ENCODE measurements around the gene CCDC167. TPM values are rescaled to one million over a fixed set of nuclear protein-coding genes. Genes with fewer than 3 reads are reported as not detected.
A peak's percentile ranks its signal among the peaks of the same experiment; 100 is the strongest.

Gene CCDC167
- total and polyA plus RNA-seq, 10 of the 15 experiments (the other 5 are each of a cell fraction or from before 2014, with no cell fraction given) = 74.9 to 380 (median 137) TPM

- TF ChIP-seq SIX5 (IDR thresholded peaks at IDR 0.05; ENCODE audit: low read depth, low read length, severe bottlenecking) (no peak), ATF3 (IDR thresholded peaks at IDR 0.05; ENCODE audit: borderline replicate concordance, extremely low read depth, low read depth, low read length) (no peak), ZBTB40 (IDR thresholded peaks at IDR 0.05; ENCODE audit: borderline replicate concordance) (peak; percentile 51; the same call in 1 of the 2 replicates), SMARCA5 (IDR thresholded peaks at IDR 0.05) (peak; percentile 35; the same call in 1 of the 2 replicates), SMAD5 (IDR thresholded peaks at IDR 0.05; ENCODE audit: low read depth) (no peak), NBN (IDR thresholded peaks at IDR 0.05) (0 out of 2 replicates have a peak, but pooled peaks have one; percentile 13), RCOR1 (conservative IDR thresholded peaks at IDR 0.05; ENCODE audit: low read depth, low read length) (0 out of 2 replicates have a peak, but pooled peaks have one; percentile 21), MXI1 (IDR thresholded peaks at IDR 0.05; ENCODE audit: low read depth, low read length) (no peak), RBBP5 (conservative IDR thresholded peaks at IDR 0.05) (no peak), IKZF2 (IDR thresholded peaks at IDR 0.05) (0 out of 4 replicates have a peak, but pooled peaks of 1 of the 2 experiments have one; percentile 13), EED (IDR thresholded peaks at IDR 0.05; ENCODE audit: low read depth) (0 out of 2 replicates have a peak, but pooled peaks have one; percentile 39)
- CTCF ChIA-PET = interaction anchor here (0.6 to 16.5 kb wide), 10 partner anchors 8 to 166 kb away, joined by 3 to 235 read pairs (median 3); no protein-coding TSS in a partner anchor
- SMC1A ChIA-PET (ENCODE audit: uncharacterized antibody, unreplicated experiment) = interaction anchor here (0.8 to 15.4 kb wide), 9 partner anchors 9 to 391 kb away, joined by 3 to 232 read pairs (median 5); no protein-coding TSS in a partner anchor
- H3K4me2 ChIP-seq (ENCODE audit: control insufficient read depth, insufficient read depth) = peak overlapping the region; percentile 75
- no peaks in the 10 kb centered on the region for H4K20me1 ChIP-seq (ENCODE audit: control insufficient read depth, insufficient read depth)
- ATAC-seq (peak; percentile 38), DNase-seq (ENCODE audit: low read depth, low spot score) (no peak), FAIRE-seq (no peak)
- peak overlapping the region; percentile 83 for H3K27ac ChIP-seq (ENCODE audit: control insufficient read depth, insufficient read depth)
- no peak overlapping the region for H3K4me3 ChIP-seq
- H2AFZ ChIP-seq (ENCODE audit: control insufficient read depth, low read depth, low read length) = peak overlapping the region; percentile 77
- H3K9ac ChIP-seq (ENCODE audit: control insufficient read depth, insufficient read depth, low read length) = peak overlapping the region; percentile 32
- BruUV-seq (replicated peaks) = no TSS peak
- no peaks in the 10 kb centered on the region for H3K27me3 ChIP-seq (replicated peaks in 1 of 2; ENCODE audit: control insufficient read depth in 2 of 2, insufficient read depth in 2 of 2, low read length in 1 of 2)
- 20% methylated on average over 8 of the region's 8 CpGs for WGBS (ENCODE audit: insufficient coverage, insufficient replicate concordance, low lambda C conversion rate, missing lambda C conversion rate)
- in situ Hi-C loops (cut with MboI) = no loop called here
- H3K36me3 ChIP-seq (ENCODE audit: control insufficient read depth in 2 of 2, insufficient read depth in 2 of 2, low read length in 1 of 2) = no peaks in the 10 kb centered on the region
- H3K79me2 ChIP-seq (ENCODE audit: control insufficient read depth, insufficient read depth, low read length) = peaks cover 3% of the 10 kb centered on the region
- RAD21 ChIA-PET (ENCODE audit: unreplicated experiment) = interaction anchor here (1.3 to 2.5 kb wide), 10 partner anchors 8 to 55 kb away, joined by 3 to 23 read pairs (median 8); no protein-coding TSS in a partner anchor
- H3K4me1 ChIP-seq (ENCODE audit: control insufficient read depth, insufficient read depth, low read length) = peaks cover 64% of the 10 kb centered on the region
- POLR2A ChIA-PET = interaction anchor here (0.5 to 6.2 kb wide), 7 partner anchors 8 to 271 kb away, joined by 3 to 114 read pairs (median 4); no protein-coding TSS in a partner anchor
- no peaks in the 10 kb centered on the region for H3K9me3 ChIP-seq (replicated peaks; ENCODE audit: control insufficient read depth, insufficient read depth, low read length)
- intact Hi-C loops (cut with micrococcal nuclease; ENCODE audit: unreplicated experiment) = no loop called here
Observed at GRCh38 chr6:37547564-37548061, 47.9 kb upstream of the CCDC167 start.
